Panc1 (cell line): ENCODE measurements around the gene KIF15. TPM values are rescaled to one million over a fixed set of nuclear protein-coding genes. Genes with fewer than 3 reads are reported as not detected.

ENCODE experiments used
- ATAC-seq: fragments of 200-7000 bp; cut with Tn5 transposase; 2 replicates; pipeline ENCODE4 v1.9.1; 2020; ENCODE audit warnings: mild to moderate bottlenecking, moderate library complexity
- BruUV-seq: library from RNA; stranded (reverse); fragments of 400-500 nt; replicated peaks from 2 replicates; lab custom pipeline; 2021; lab: Mats Ljungman, UMichigan
- CTCF ChIA-PET: fragments of 300-600 bp; sonication (Branson Sonifier 250); formaldehyde crosslinking; loops from one replicate; lab custom pipeline; 2022; ENCODE audit warnings: antibody characterized with exemption; lab: Charles Lee
- POLR2A ChIA-PET: fragments of 300-600 bp; sonication (Branson Sonifier 250); formaldehyde crosslinking; loops from one replicate; lab custom pipeline; 2022; ENCODE audit warnings: antibody characterized with exemption; lab: Charles Lee
- DNase-seq: peaks from one replicate; pipeline ENCODE4 v3.0.0-alpha.2; 2010; ENCODE audit warnings: low read depth, low spot score
- H3K27ac ChIP-seq: 2 replicates; pipeline ENCODE4 v1.5.1; 2011; ENCODE audit warnings: mild to moderate bottlenecking, low read length, inconsistent platforms
- H3K27me3 ChIP-seq: fragments of 200-500 bp; sonication (Bioruptor generic); 2 replicates; pipeline ENCODE4 v1.6.0; 2014; ENCODE audit warnings: low read length, inconsistent platforms; ENCODE audit not compliant: control insufficient read depth, insufficient read depth
- H3K36me3 ChIP-seq: fragments of 200-500 bp; sonication (Bioruptor generic); 2 replicates; pipeline ENCODE4 v1.5.1; 2014; ENCODE audit warnings: inconsistent platforms, mild to moderate bottlenecking, low read length, moderate library complexity; ENCODE audit not compliant: control insufficient read depth, insufficient read depth
- H3K4me1 ChIP-seq: 2 replicates; pipeline ENCODE4 v1.5.1; 2011; ENCODE audit warnings: inconsistent platforms, mild to moderate bottlenecking, low read length, moderate library complexity; ENCODE audit not compliant: control insufficient read depth, insufficient read depth
- H3K4me3 ChIP-seq, 2 experiments: 2 replicates each; pipeline ENCODE4 v1.5.1; 2011 to 2012; ENCODE audit warnings: low read depth in 2 of 2, low read length in 2 of 2, mild to moderate bottlenecking in 2 of 2, inconsistent platforms in 1 of 2, moderate library complexity in 1 of 2
- H3K9me3 ChIP-seq: fragments of 200-500 bp; sonication (Bioruptor generic); 2 replicates; pipeline ENCODE4 v1.5.1; 2014; ENCODE audit warnings: low read depth, mild to moderate bottlenecking, inconsistent platforms, low read length, moderate library complexity; ENCODE audit not compliant: control insufficient read depth, insufficient read depth
- CTCF ChIP-seq: fragments of 450-650 bp; IDR thresholded peaks from 2 replicates; pipeline ENCODE4 v1.5.1; 2017; ENCODE audit warnings: mild to moderate bottlenecking
- POLR2AphosphoS5 ChIP-seq: IDR thresholded peaks from 2 replicates; pipeline ENCODE4 v1.6.1; 2012; ENCODE audit warnings: mild to moderate bottlenecking, low read depth, low read length, moderate library complexity
- SIN3A ChIP-seq: IDR thresholded peaks from 2 replicates; pipeline ENCODE4 v1.6.1; 2012; ENCODE audit warnings: low read depth, mild to moderate bottlenecking, low read length, moderate library complexity, borderline replicate concordance; ENCODE audit not compliant: insufficient read depth
- TCF7L2 ChIP-seq: IDR thresholded peaks from 2 replicates; pipeline ENCODE4 v1.6.1; 2011; ENCODE audit warnings: mild to moderate bottlenecking, low read depth, low read length, inconsistent platforms
- in situ Hi-C: cut with HindIII; loops from 2 replicates; pipeline ENCODE4 v1.10.0; 2016; ENCODE audit warnings: low sequenced_read_pairs, low pct_unique_long_range_greater_than_20kb
- intact Hi-C: fragments of 100-400 bp; cut with micrococcal nuclease; formaldehyde crosslinking; loops from one replicate; pipeline ENCODE4 v1.10.0; 2022; ENCODE audit not compliant: unreplicated experiment
- total RNA-seq: library from RNA; stranded (reverse); gene quantifications from one replicate; pipeline ENCODE4 v1.2.1, GENCODE V29; 2021; ENCODE audit not compliant: unreplicated experiment
- TF ChIP-seq, protein P1 (sequence below), 2 experiments: IDR thresholded peaks; 2 replicates each; pipeline ENCODE4 v1.6.1; 2011 to 2012; ENCODE audit warnings: low read depth in 2 of 2, control low read depth in 1 of 2, low read length in 1 of 2, mild to moderate bottlenecking in 1 of 2, moderate library complexity in 1 of 2; ENCODE audit not compliant: insufficient read depth in 1 of 2

Gene KIF15
- total RNA-seq, 1 experiment from 2014 or later = 12.2 TPM

DNA sequence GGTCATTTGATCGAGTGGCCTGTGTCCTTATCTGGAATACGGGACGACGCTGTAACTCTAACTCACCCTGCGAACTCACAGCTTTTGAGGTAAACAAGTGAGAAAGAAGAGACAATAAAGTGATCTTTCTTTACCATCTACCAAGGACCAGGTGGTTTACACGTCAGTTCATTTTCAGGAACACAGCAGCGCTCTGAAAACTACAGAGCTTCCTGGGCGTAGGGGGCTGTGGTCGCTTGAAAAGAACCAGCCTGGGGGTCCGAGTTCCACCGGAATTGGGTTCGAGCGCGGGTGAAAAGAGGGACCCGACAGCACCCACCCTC, 532 bp upstream of the KIF15 start:
- CTCF ChIA-PET = no interaction called here
- BruUV-seq = no TSS peak
- Histone ChIP-seq H3K9me3 (peaks cover 22% of the 10 kb centered on the region; the same call in 1 of the 2 replicates), H3K4me3 (peak overlapping the region; percentile 81 to 87), H3K27me3 (no peaks in the 10 kb centered on the region), H3K36me3 (peaks cover 3% of the 10 kb centered on the region; the same call in 1 of the 2 replicates), H3K4me1 (no peaks in the 10 kb centered on the region), H3K27ac (peak overlapping the region; percentile 89)
- ATAC-seq (no peak), DNase-seq (no peak)
- no peak for TF ChIP-seq POLR2AphosphoS5
- no peak for TF ChIP-seq SIN3A
- TF ChIP-seq, protein P1, sequence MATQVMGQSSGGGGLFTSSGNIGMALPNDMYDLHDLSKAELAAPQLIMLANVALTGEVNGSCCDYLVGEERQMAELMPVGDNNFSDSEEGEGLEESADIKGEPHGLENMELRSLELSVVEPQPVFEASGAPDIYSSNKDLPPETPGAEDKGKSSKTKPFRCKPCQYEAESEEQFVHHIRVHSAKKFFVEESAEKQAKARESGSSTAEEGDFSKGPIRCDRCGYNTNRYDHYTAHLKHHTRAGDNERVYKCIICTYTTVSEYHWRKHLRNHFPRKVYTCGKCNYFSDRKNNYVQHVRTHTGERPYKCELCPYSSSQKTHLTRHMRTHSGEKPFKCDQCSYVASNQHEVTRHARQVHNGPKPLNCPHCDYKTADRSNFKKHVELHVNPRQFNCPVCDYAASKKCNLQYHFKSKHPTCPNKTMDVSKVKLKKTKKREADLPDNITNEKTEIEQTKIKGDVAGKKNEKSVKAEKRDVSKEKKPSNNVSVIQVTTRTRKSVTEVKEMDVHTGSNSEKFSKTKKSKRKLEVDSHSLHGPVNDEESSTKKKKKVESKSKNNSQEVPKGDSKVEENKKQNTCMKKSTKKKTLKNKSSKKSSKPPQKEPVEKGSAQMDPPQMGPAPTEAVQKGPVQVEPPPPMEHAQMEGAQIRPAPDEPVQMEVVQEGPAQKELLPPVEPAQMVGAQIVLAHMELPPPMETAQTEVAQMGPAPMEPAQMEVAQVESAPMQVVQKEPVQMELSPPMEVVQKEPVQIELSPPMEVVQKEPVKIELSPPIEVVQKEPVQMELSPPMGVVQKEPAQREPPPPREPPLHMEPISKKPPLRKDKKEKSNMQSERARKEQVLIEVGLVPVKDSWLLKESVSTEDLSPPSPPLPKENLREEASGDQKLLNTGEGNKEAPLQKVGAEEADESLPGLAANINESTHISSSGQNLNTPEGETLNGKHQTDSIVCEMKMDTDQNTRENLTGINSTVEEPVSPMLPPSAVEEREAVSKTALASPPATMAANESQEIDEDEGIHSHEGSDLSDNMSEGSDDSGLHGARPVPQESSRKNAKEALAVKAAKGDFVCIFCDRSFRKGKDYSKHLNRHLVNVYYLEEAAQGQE (IDR thresholded peaks at IDR 0.05; ENCODE audit: insufficient read depth in 1 of 2, low read depth in 2 of 2, low read length in 1 of 2) = no peak
- no peak for TF ChIP-seq CTCF
- no peak for TF ChIP-seq TCF7L2
- in situ Hi-C loops = no loop called here
- intact Hi-C loops = no loop called here
- POLR2A ChIA-PET = no interaction called here

- TF ChIP-seq POLR2AphosphoS5 (no peak), TCF7L2 (no peak), CTCF (no peak), SIN3A (no peak)
- TF ChIP-seq, protein P1 (IDR thresholded peaks at IDR 0.05; ENCODE audit: insufficient read depth in 1 of 2, low read depth in 2 of 2, low read length in 1 of 2) = no peak
- no peaks in the 10 kb centered on the region for H3K4me1 ChIP-seq
- DNase-seq (peak; percentile 4), ATAC-seq (no peak)
- ChIA-PET POLR2A (interaction anchor here (0.5 to 0.7 kb wide), 3 partner anchors 16 to 1999 kb away, joined by 5 to 20 read pairs (median 7); no protein-coding TSS in a partner anchor), CTCF (no interaction called here)
- no peaks in the 10 kb centered on the region for H3K27me3 ChIP-seq
- H3K9me3 ChIP-seq = peaks cover 19% of the 10 kb centered on the region; the same call in 1 of the 2 replicates
- intact Hi-C loops = no loop called here
- in situ Hi-C loops = no loop called here
- no TSS peak for BruUV-seq
- peak overlapping the region; percentile 81 to 87 for H3K4me3 ChIP-seq
- peaks cover 3% of the 10 kb centered on the region; the same call in 1 of the 2 replicates for H3K36me3 ChIP-seq
- peak overlapping the region; percentile 92 for H3K27ac ChIP-seq
Observed at GRCh38 chr3:44762170-44762677, 630 bp downstream of the KIF15 start.
